ENCODE results near the gene LPP. TPM values are rescaled to one million over a fixed set of nuclear protein-coding genes. Genes with fewer than 3 reads are reported as not detected.

LPP gene
- total RNA-seq, 4 donors from 2014 or later = 56.0 to 65.7 (median 58.1) TPM

DNA sequence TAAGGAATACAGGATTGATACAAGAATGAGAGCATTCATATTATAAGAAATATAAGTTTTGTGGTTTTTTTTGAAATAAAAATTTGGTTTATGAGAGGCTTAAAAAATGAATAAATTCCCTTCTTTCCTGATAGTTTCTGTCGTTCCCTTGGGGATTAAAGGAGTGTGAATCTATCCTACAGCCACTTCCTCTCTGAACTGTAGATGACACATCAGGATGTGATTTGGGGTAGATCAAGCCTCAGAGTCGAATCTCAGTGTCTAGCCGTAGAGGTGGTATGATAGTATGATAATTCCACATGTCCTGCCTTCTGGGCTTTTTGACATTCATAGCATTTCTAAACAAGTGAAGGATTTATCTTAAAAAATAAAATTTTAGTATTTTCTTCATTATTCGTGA lies 343.1 kb downstream of the LPP start:
- TF ChIP-seq, protein P1, sequence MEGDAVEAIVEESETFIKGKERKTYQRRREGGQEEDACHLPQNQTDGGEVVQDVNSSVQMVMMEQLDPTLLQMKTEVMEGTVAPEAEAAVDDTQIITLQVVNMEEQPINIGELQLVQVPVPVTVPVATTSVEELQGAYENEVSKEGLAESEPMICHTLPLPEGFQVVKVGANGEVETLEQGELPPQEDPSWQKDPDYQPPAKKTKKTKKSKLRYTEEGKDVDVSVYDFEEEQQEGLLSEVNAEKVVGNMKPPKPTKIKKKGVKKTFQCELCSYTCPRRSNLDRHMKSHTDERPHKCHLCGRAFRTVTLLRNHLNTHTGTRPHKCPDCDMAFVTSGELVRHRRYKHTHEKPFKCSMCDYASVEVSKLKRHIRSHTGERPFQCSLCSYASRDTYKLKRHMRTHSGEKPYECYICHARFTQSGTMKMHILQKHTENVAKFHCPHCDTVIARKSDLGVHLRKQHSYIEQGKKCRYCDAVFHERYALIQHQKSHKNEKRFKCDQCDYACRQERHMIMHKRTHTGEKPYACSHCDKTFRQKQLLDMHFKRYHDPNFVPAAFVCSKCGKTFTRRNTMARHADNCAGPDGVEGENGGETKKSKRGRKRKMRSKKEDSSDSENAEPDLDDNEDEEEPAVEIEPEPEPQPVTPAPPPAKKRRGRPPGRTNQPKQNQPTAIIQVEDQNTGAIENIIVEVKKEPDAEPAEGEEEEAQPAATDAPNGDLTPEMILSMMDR (IDR thresholded peaks at IDR 0.05 in 4 of 5, conservative IDR thresholded peaks at IDR 0.05 in 1 of 5) = no peak
- TF ChIP-seq POLR2A (IDR thresholded peaks at IDR 0.05) = no peak
- Histone ChIP-seq H3K27me3 (no peaks in the 10 kb centered on the region), H3K4me3 (no peak overlapping the region), H3K36me3 (no peaks in the 10 kb centered on the region), H3K4me1 (peaks cover under 1% of the 10 kb centered on the region in 2 donors), H3K27ac (no peak overlapping the region), H3K9me3 (no peaks in the 10 kb centered on the region)
- in situ Hi-C loops (cut with MboI; ENCODE audit: low sequenced_read_pairs in 4 of 4) = no loop called here
- ATAC-seq = no peak
- intact Hi-C loops (cut with DNase I; ENCODE audit: low total_unique reads) = no loop called here
- DNase-seq = no peak

GRCh38 chr3:188503647-188504046 lies 349.7 kb downstream of the LPP start:
- Histone ChIP-seq H3K27ac (no peak overlapping the region), H3K4me3 (no peak overlapping the region), H3K27me3 (no peaks in the 10 kb centered on the region), H3K36me3 (no peaks in the 10 kb centered on the region), H3K4me1 (peaks cover 11 to 15% of the 10 kb centered on the region in 2 donors), H3K9me3 (peaks cover 0 to 14% (median 0%) of the 10 kb centered on the region in 3 donors)
- DNase-seq (no peak), ATAC-seq (no peak)
- intact Hi-C loops (cut with DNase I; ENCODE audit: low total_unique reads) (no loop called here), in situ Hi-C loops (cut with MboI; ENCODE audit: low sequenced_read_pairs in 4 of 4) (no loop called here)
- TF ChIP-seq, protein P1 (IDR thresholded peaks at IDR 0.05 in 4 of 5, conservative IDR thresholded peaks at IDR 0.05 in 1 of 5) = no peak
- no peak for TF ChIP-seq POLR2A (IDR thresholded peaks at IDR 0.05)

- no peak for DNase-seq
- Histone ChIP-seq H3K27ac (no peak overlapping the region), H3K36me3 (no peaks in the 10 kb centered on the region), H3K27me3 (no peaks in the 10 kb centered on the region), H3K4me1 (peaks cover 12 to 19% of the 10 kb centered on the region in 2 donors), H3K4me3 (no peak overlapping the region), H3K9me3 (peaks cover 0 to 14% (median 0%) of the 10 kb centered on the region in 3 donors)
- intact Hi-C loops (cut with DNase I; ENCODE audit: low total_unique reads) = no loop called here
- TF ChIP-seq, protein P1 (IDR thresholded peaks at IDR 0.05 in 4 of 5, conservative IDR thresholded peaks at IDR 0.05 in 1 of 5) = no peak
- no peak for TF ChIP-seq POLR2A (IDR thresholded peaks at IDR 0.05)
- no peak for ATAC-seq
- in situ Hi-C loops (cut with MboI; ENCODE audit: low sequenced_read_pairs in 4 of 4) = no loop called here
Measured at GRCh38 chr3:188505151-188505550, 351.2 kb downstream of the LPP start.

DNA sequence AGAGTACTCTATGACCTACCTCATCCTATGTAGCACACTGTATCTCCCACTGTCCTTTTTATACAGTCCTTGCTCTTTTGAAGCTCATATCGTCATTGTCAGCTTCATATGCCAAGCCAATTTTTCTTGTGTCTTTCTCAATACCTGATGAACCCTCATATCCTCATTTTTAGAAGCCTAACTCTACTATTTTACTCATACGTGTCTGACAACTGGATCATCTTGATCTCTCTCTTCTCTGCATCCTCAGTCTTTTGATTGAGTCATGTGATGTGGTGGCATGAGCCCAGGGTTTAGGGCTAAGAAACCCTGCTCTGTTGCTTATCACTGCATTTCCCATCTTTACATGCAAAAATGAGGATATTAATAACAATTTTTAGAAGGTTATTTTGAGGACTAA lies 352.0 kb downstream of the LPP start:
- H3K27me3 ChIP-seq = no peaks in the 10 kb centered on the region
- in situ Hi-C loops (cut with MboI; ENCODE audit: low sequenced_read_pairs in 4 of 4) = no loop called here
- TF ChIP-seq, protein P1 (IDR thresholded peaks at IDR 0.05 in 4 of 5, conservative IDR thresholded peaks at IDR 0.05 in 1 of 5) = no peak
- TF ChIP-seq POLR2A (IDR thresholded peaks at IDR 0.05) = no peak

GRCh38 chr3:188506446-188506845 lies 352.5 kb downstream of the LPP start:
- in situ Hi-C loops (cut with MboI; ENCODE audit: low sequenced_read_pairs in 4 of 4) = no loop called here
- Histone ChIP-seq H3K27ac (no peak overlapping the region), H3K9me3 (peaks cover 0 to 14% (median 0%) of the 10 kb centered on the region in 3 donors), H3K27me3 (no peaks in the 10 kb centered on the region), H3K36me3 (no peaks in the 10 kb centered on the region), H3K4me1 (peaks cover 20 to 31% of the 10 kb centered on the region in 2 donors), H3K4me3 (no peak overlapping the region)
- TF ChIP-seq, protein P1 (IDR thresholded peaks at IDR 0.05 in 4 of 5, conservative IDR thresholded peaks at IDR 0.05 in 1 of 5) = no peak
- no peak for TF ChIP-seq POLR2A (IDR thresholded peaks at IDR 0.05)
- ATAC-seq (no peak), DNase-seq (no peak)
- intact Hi-C loops (cut with DNase I; ENCODE audit: low total_unique reads) = no loop called here

More for the DNA sequence above, 352.0 kb downstream of the LPP start:
- Histone ChIP-seq H3K9me3 (peaks cover 0 to 14% (median 0%) of the 10 kb centered on the region in 3 donors), H3K4me1 (peaks cover 18 to 25% of the 10 kb centered on the region in 2 donors), H3K36me3 (no peaks in the 10 kb centered on the region), H3K4me3 (no peak overlapping the region), H3K27ac (no peak overlapping the region)
- intact Hi-C loops (cut with DNase I; ENCODE audit: low total_unique reads) = no loop called here
- no peak for ATAC-seq
- DNase-seq = no peak

Data from gastrocnemius medialis (tissue), 4 donors.